NCI-H146 (cell line): Measurements from ENCODE around the gene PRSS3.
"Not testable (repeated sequence)": the region's sequence is repeated elsewhere in the genome, so short reads cannot be mapped to it uniquely, and the experiment has no call there.

Source experiments
- DNase-seq: peaks from one replicate; lab custom pipeline; 2025; lab: John Stamatoyannopoulos, UW

The PRSS3 gene

GRCh38 chr9:33795281-33795680 is at the start of gene PRSS3:
TSS of gene PRSS3 (plus strand) at chr9:33795561. CDS start at chr9:33795574, 13 bp downstream.
- no peak for DNase-seq

- DNase-seq = no peak
Observed at GRCh38 chr9:33748633-33749304, 46.6 kb upstream of the PRSS3 start.

GRCh38 chr9:33749305-33749654 is 46.1 kb upstream of the PRSS3 start:
- not testable (repeated sequence) for DNase-seq

- DNase-seq = peak; percentile 62
Observed at GRCh38 chr9:33750307-33750838, 45.0 kb upstream of the PRSS3 start.

- DNase-seq = peak; percentile 49
Observed at GRCh38 chr9:33750839-33751339, 44.5 kb upstream of the PRSS3 start.

- DNase-seq = no peak
Observed at GRCh38 chr9:33751536-33752129, 43.7 kb upstream of the PRSS3 start.

- DNase-seq = no peak
Observed at GRCh38 chr9:33752130-33752637, 43.2 kb upstream of the PRSS3 start.

GRCh38 chr9:33752789-33753188 is 42.6 kb upstream of the PRSS3 start:
- not testable (repeated sequence) for DNase-seq

- DNase-seq = not testable (repeated sequence)
Observed at GRCh38 chr9:33759648-33760047, 35.7 kb upstream of the PRSS3 start.

GRCh38 chr9:33762343-33762742 is 33.0 kb upstream of the PRSS3 start:
- no peak for DNase-seq

- DNase-seq = not testable (repeated sequence)
Observed at GRCh38 chr9:33763709-33764108, 31.7 kb upstream of the PRSS3 start.

GRCh38 chr9:33765411-33765810 is 29.9 kb upstream of the PRSS3 start:
- DNase-seq = no peak

- DNase-seq = not testable (repeated sequence)
Observed at GRCh38 chr9:33770156-33770880, 25.0 kb upstream of the PRSS3 start.

GRCh38 chr9:33773135-33773534 is 22.2 kb upstream of the PRSS3 start:
- not testable (repeated sequence) for DNase-seq

GRCh38 chr9:33774074-33774659 is 21.2 kb upstream of the PRSS3 start:
- DNase-seq = not testable (repeated sequence)

GRCh38 chr9:33776578-33776977 is 18.8 kb upstream of the PRSS3 start:
- no peak for DNase-seq

- peak; percentile 77 for DNase-seq
Observed at GRCh38 chr9:33778700-33779351, 16.5 kb upstream of the PRSS3 start.

- DNase-seq = no peak
Observed at GRCh38 chr9:33780276-33780675, 15.1 kb upstream of the PRSS3 start.

- DNase-seq = no peak
Observed at GRCh38 chr9:33781736-33782135, 13.6 kb upstream of the PRSS3 start.

- DNase-seq = no peak
Observed at GRCh38 chr9:33782395-33783152, 12.8 kb upstream of the PRSS3 start.

- peak; percentile 37 for DNase-seq
Observed at GRCh38 chr9:33785914-33786313, 9.4 kb upstream of the PRSS3 start.
